CD14-positive monocyte (primary cell): ENCODE results near the gene FRAS1. TPM values are rescaled to one million over a fixed set of nuclear protein-coding genes. Genes with fewer than 3 reads are reported as not detected.
"Not testable (repeated sequence)": the region's sequence is repeated elsewhere in the genome, so short reads cannot be mapped to it uniquely, and the experiment has no call there.

Source experiments
- DNase-seq, 3 donors: peaks; one replicate each; pipeline ENCODE4 v3.0.0-alpha.2; 2011 to 2022
- H2AFZ ChIP-seq: 2 replicates; pipeline ENCODE4 v1.6.0; 2012; ENCODE audit warnings: mild to moderate bottlenecking, low read depth, low read length, inconsistent platforms; ENCODE audit not compliant: insufficient read depth, poor library complexity, severe bottlenecking
- H3K27ac ChIP-seq, 2 donors: 1 replicate in 1 of 2; 2 replicates in 1 of 2; pipeline ENCODE4 v1.5.1; 2012 to 2013; ENCODE audit warnings: low read length in 2 of 2, control low read depth in 1 of 2, inconsistent platforms in 1 of 2, low read depth in 1 of 2, mild to moderate bottlenecking in 1 of 2
- H3K27me3 ChIP-seq, 2 donors: one replicate each; pipeline versions ENCODE4 v1.6.0 to v1.6.1; 2011 to 2013; ENCODE audit warnings: low read length in 2 of 2; ENCODE audit not compliant: control insufficient read depth in 2 of 2, insufficient read depth in 2 of 2
- H3K36me3 ChIP-seq, 2 donors: replicated peaks in 1 of 2; 1 replicate in 1 of 2; 2 replicates in 1 of 2; pipeline versions ENCODE4 v1.5.1 to v1.6.1; 2012 to 2013; ENCODE audit warnings: low read length in 2 of 2, control low read depth in 1 of 2, inconsistent platforms in 1 of 2, mild to moderate bottlenecking in 1 of 2; ENCODE audit not compliant: insufficient read depth in 2 of 2, control insufficient read depth in 1 of 2
- H3K4me1 ChIP-seq, 2 donors: 1 replicate in 1 of 2; 2 replicates in 1 of 2; pipeline versions ENCODE4 v1.5.1 to v1.6.1; 2012 to 2013; ENCODE audit warnings: low read length in 2 of 2, control low read depth in 1 of 2, inconsistent platforms in 1 of 2, mild to moderate bottlenecking in 1 of 2, moderate library complexity in 1 of 2; ENCODE audit not compliant: insufficient read depth in 2 of 2, control insufficient read depth in 1 of 2
- H3K4me2 ChIP-seq: replicated peaks from 2 replicates; pipeline ENCODE3; 2012; ENCODE audit warnings: low read length, moderate library complexity, mild to moderate bottlenecking; ENCODE audit not compliant: poor library complexity, severe bottlenecking; ENCODE audit errors: extremely low read depth
- H3K4me3 ChIP-seq, 3 experiments: fragments of 200-600 bp in 1 of 3; sonication (generic) in 1 of 3; replicated peaks in 1 of 3; 1 replicate in 2 of 3; 2 replicates in 1 of 3; pipeline ENCODE4 v1.5.1; 2011 to 2013; ENCODE audit warnings: low read length in 3 of 3, mild to moderate bottlenecking in 3 of 3, control low read depth in 2 of 3, low read depth in 2 of 3, inconsistent platforms in 1 of 3, moderate library complexity in 1 of 3
- H3K79me2 ChIP-seq: 2 replicates; pipeline ENCODE4 v1.6.0; 2012; ENCODE audit warnings: mild to moderate bottlenecking, control low read depth, inconsistent platforms, low read length, moderate library complexity; ENCODE audit not compliant: insufficient read depth
- H3K9ac ChIP-seq: 2 replicates; pipeline ENCODE4 v1.6.0; 2017; ENCODE audit warnings: low read length, mild to moderate bottlenecking; ENCODE audit not compliant: insufficient read depth, poor library complexity, severe bottlenecking
- H3K9me3 ChIP-seq, 2 donors: replicated peaks in 1 of 2; 1 replicate in 1 of 2; 2 replicates in 1 of 2; pipeline versions ENCODE4 v1.5.1 to v1.6.1; 2012 to 2013; ENCODE audit warnings: low read length in 2 of 2, control low read depth in 1 of 2; ENCODE audit not compliant: control insufficient read depth in 1 of 2, insufficient read depth in 1 of 2
- H4K20me1 ChIP-seq: 2 replicates; pipeline ENCODE4 v1.6.0; 2012; ENCODE audit warnings: mild to moderate bottlenecking, low read length, control low read depth, moderate library complexity; ENCODE audit not compliant: insufficient read depth
- H3K27ac Mint-ChIP-seq, 7 donors: one replicate each; pipeline ENCODE4 v1.8.0; 2020; ENCODE audit warnings: mild to moderate bottlenecking in 7 of 7, mixed read lengths in 7 of 7, moderate library complexity in 6 of 7, inconsistent platforms in 2 of 7
- H3K27me3 Mint-ChIP-seq, 3 donors: one replicate each; pipeline ENCODE4 v1.8.0; 2021 to 2022; ENCODE audit warnings: low read depth in 3 of 3, mild to moderate bottlenecking in 3 of 3, mixed read lengths in 3 of 3, moderate library complexity in 3 of 3, inconsistent platforms in 1 of 3
- H3K36me3 Mint-ChIP-seq, 2 donors: one replicate each; pipeline ENCODE4 v1.8.0; 2020; ENCODE audit warnings: mixed read lengths in 2 of 2, inconsistent platforms in 1 of 2, mild to moderate bottlenecking in 1 of 2
- H3K4me1 Mint-ChIP-seq: one replicate; pipeline ENCODE4 v1.8.0; 2020; ENCODE audit warnings: mild to moderate bottlenecking, mixed read lengths
- H3K4me3 Mint-ChIP-seq, 2 donors: one replicate each; pipeline ENCODE4 v1.8.0; 2020; ENCODE audit warnings: mild to moderate bottlenecking in 2 of 2, mixed read lengths in 2 of 2, moderate library complexity in 1 of 2
- H3K9me3 Mint-ChIP-seq, 7 donors: one replicate each; pipeline ENCODE4 v1.8.0; 2020 to 2022; ENCODE audit warnings: mixed read lengths in 7 of 7, mild to moderate bottlenecking in 6 of 7, moderate library complexity in 6 of 7, inconsistent platforms in 2 of 7
- WGBS: methylation state at CpG from one replicate; pipeline ENCODE4 v1.1.5; 2013; ENCODE audit warnings: missing lambda C conversion rate; ENCODE audit not compliant: insufficient coverage; 5-methylcytosine and 5-hydroxymethylcytosine counted together
- intact Hi-C, 2 donors: fragments of 100-400 bp; cut with micrococcal nuclease; formaldehyde crosslinking; loops; one replicate each; pipeline versions ENCODE4 v1.15.0 to v1.15.1; 2023
- polyA plus RNA-seq, 3 donors: library from polyadenylated mRNA; depleted of rRNA in 1 of 3; unstranded in 2 of 3; stranded (reverse) in 1 of 3; fragments of 300-500 nt in 2 of 3; fragments of >200 nt in 1 of 3; fragmentation: Illumina TruSeq in 2 of 3; gene quantifications; 1 replicate in 2 of 3; 2 replicates in 1 of 3; pipeline ENCODE4 v1.2.3, GENCODE V29; 2012 to 2021
- TF ChIP-seq, protein P1 (sequence below): fragments of 200-600 bp; IDR thresholded peaks from one replicate; pipeline ENCODE4 v1.8.0; 2022; ENCODE audit warnings: antibody characterized with exemption, mild to moderate bottlenecking

Gene FRAS1
- polyA plus RNA-seq, 3 donors = not detected

DNA sequence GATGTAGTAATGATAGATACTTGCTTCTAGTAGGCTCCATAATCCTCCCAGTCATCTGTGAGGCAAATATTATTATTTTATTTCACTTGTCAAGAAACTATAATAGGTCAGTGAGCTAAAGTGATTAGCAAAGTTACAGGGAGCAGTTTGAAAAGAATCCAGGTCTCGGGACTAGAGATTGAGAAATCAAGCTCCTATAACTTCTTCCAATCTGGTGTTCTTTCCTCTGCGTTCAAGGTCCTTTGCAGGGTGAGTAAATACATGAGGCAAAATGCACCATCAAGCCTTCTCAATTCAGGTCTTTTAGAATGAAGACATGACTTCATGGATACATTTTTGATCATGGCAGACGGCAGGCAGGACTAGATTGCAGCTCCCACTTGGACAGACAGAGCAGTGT, 150.4 kb downstream of the FRAS1 start:
- DNase-seq = no peak
- H3K27me3 ChIP-seq = no peaks in the 10 kb centered on the region
- H4K20me1 ChIP-seq = no peaks in the 10 kb centered on the region
- H3K4me3 ChIP-seq = no peak overlapping the region
- Mint-ChIP-seq H3K9me3 (peaks cover 0 to 5% (median 0%) of the 10 kb centered on the region in 7 donors), H3K27ac (no peak overlapping the region), H3K4me3 (no peak overlapping the region), H3K27me3 (peaks cover 4 to 5% (median 4%) of the 10 kb centered on the region in 3 donors), H3K36me3 (no peaks in the 10 kb centered on the region), H3K4me1 (no peaks in the 10 kb centered on the region)
- H3K27ac ChIP-seq = no peak overlapping the region
- intact Hi-C loops = no loop called here
- no peak overlapping the region for H3K9ac ChIP-seq
- no peak overlapping the region for H3K4me2 ChIP-seq
- no peaks in the 10 kb centered on the region for H3K9me3 ChIP-seq
- TF ChIP-seq, protein P1, sequence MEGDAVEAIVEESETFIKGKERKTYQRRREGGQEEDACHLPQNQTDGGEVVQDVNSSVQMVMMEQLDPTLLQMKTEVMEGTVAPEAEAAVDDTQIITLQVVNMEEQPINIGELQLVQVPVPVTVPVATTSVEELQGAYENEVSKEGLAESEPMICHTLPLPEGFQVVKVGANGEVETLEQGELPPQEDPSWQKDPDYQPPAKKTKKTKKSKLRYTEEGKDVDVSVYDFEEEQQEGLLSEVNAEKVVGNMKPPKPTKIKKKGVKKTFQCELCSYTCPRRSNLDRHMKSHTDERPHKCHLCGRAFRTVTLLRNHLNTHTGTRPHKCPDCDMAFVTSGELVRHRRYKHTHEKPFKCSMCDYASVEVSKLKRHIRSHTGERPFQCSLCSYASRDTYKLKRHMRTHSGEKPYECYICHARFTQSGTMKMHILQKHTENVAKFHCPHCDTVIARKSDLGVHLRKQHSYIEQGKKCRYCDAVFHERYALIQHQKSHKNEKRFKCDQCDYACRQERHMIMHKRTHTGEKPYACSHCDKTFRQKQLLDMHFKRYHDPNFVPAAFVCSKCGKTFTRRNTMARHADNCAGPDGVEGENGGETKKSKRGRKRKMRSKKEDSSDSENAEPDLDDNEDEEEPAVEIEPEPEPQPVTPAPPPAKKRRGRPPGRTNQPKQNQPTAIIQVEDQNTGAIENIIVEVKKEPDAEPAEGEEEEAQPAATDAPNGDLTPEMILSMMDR = no peak
- no peaks in the 10 kb centered on the region for H3K4me1 ChIP-seq
- WGBS = 85% methylated on average over 1 of the region's 3 CpGs
- no peaks in the 10 kb centered on the region for H3K36me3 ChIP-seq
- H3K79me2 ChIP-seq = no peaks in the 10 kb centered on the region
- no peak overlapping the region for H2AFZ ChIP-seq

DNA sequence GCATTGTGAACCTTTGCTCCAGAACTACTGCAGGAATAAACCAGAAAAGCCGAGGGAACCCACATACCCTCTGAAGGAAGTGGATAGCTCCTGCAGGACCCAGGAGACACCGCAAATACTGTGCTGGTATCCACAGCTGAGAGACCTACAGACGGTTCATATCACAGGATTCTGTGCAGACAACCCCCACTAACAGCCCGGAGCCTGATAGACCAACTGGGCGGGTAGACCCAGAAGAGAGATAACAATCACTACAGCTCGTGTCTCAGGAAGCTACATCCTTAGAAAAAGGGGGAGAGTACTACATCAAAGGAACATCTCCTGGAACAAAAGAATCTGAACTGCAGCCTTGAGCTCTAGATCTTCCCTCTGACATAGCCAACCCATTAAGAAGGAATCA, 150.8 kb downstream of the FRAS1 start:
- Histone ChIP-seq H3K27ac (no peak overlapping the region), H3K9me3 (no peaks in the 10 kb centered on the region), H3K27me3 (no peaks in the 10 kb centered on the region), H3K79me2 (no peaks in the 10 kb centered on the region), H4K20me1 (no peaks in the 10 kb centered on the region), H3K4me1 (no peaks in the 10 kb centered on the region), H3K4me2 (no peak overlapping the region), H3K4me3 (no peak overlapping the region), H3K36me3 (no peaks in the 10 kb centered on the region), H2AFZ (no peak overlapping the region), H3K9ac (no peak overlapping the region)
- DNase-seq = no peak
- intact Hi-C loops = no loop called here
- no peaks in the 10 kb centered on the region for H3K4me1 Mint-ChIP-seq
- peaks cover 4 to 5% (median 4%) of the 10 kb centered on the region in 3 donors for H3K27me3 Mint-ChIP-seq
- no peak overlapping the region for H3K27ac Mint-ChIP-seq
- H3K9me3 Mint-ChIP-seq = peaks cover 0 to 3% (median 0%) of the 10 kb centered on the region in 7 donors
- WGBS = 100% methylated on average over 2 of the region's 6 CpGs
- no peak overlapping the region for H3K4me3 Mint-ChIP-seq
- TF ChIP-seq, protein P1 = no peak
- H3K36me3 Mint-ChIP-seq = no peaks in the 10 kb centered on the region

DNA sequence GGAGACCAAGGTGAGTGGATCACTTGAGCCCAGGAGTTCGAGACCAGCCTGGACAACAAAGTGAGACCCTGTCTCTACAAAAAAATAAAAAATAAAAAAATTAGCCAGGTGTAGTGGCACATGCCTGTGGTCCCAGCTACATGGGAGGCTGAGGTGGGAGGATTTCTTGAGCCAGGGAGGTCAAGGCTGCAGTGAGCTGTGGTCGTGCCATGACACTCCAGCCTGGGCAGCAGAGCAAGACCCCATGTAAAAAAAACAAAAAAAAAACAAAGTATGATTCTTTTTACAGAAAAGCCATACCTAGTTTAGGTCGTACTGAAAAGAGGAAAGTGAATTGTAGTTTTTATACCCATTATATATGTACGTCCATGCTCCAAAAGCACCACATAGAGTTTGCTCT, 151.8 kb downstream of the FRAS1 start:
- H3K4me1 Mint-ChIP-seq, H3K36me3 ChIP-seq, H3K9me3 Mint-ChIP-seq, DNase-seq, H3K27me3 Mint-ChIP-seq, H3K36me3 Mint-ChIP-seq, H3K4me3 ChIP-seq, H3K4me3 Mint-ChIP-seq, H3K4me1 ChIP-seq, H3K79me2 ChIP-seq, H3K27ac Mint-ChIP-seq, H3K27me3 ChIP-seq, H4K20me1 ChIP-seq, H3K9me3 ChIP-seq, H3K4me2 ChIP-seq, H3K27ac ChIP-seq, H3K9ac ChIP-seq, H2AFZ ChIP-seq, intact Hi-C loops: not testable (repeated sequence)
- no CpG with 5 or more reads among the region's 4 CpGs for WGBS
